T follicular helper cell (primary cell): Measurements from ENCODE around the gene APEH.
"Not testable (repeated sequence)": the region's sequence is repeated elsewhere in the genome, so short reads cannot be mapped to it uniquely, and the experiment has no call there.

Experiments used
- DNase-seq: peaks from one replicate; pipeline ENCODE4 v3.0.0-alpha.2; 2020; ENCODE audit warnings: low read depth

Gene APEH

GRCh38 chr3:49668861-49669260, 5.3 kb upstream of the APEH start:
- no peak for DNase-seq

- no peak for DNase-seq
These were observed 4.8 kb upstream of the APEH start for GRCh38 chr3:49669352-49669751.

- DNase-seq = no peak
These were observed 3.2 kb upstream of the APEH start for GRCh38 chr3:49670940-49671290.

GRCh38 chr3:49671291-49672288, 2.6 kb upstream of the APEH start:
- DNase-seq = peak; percentile 59

GRCh38 chr3:49673121-49673714, 933 bp upstream of the APEH start:
- DNase-seq = no peak

GRCh38 chr3:49674497-49674983, 389 bp downstream of the APEH start:
- DNase-seq = peak; percentile 11

- no peak for DNase-seq
These were observed 1.8 kb downstream of the APEH start for GRCh38 chr3:49675912-49676311.

GRCh38 chr3:49680493-49681231, 6.5 kb downstream of the APEH start:
- no peak for DNase-seq

- DNase-seq = no peak
These were observed 7.0 kb downstream of the APEH start for GRCh38 chr3:49681232-49681522.

GRCh38 chr3:49681543-49681942, 7.4 kb downstream of the APEH start:
- no peak for DNase-seq

GRCh38 chr3:49683162-49683561, 9.0 kb downstream of the APEH start:
- no peak for DNase-seq

GRCh38 chr3:49684453-49684852, 10.3 kb downstream of the APEH start:
- DNase-seq = not testable (repeated sequence)

- DNase-seq = not testable (repeated sequence)
These were observed 11.0 kb downstream of the APEH start for GRCh38 chr3:49685103-49685502.

- not testable (repeated sequence) for DNase-seq
These were observed 11.7 kb downstream of the APEH start for GRCh38 chr3:49685846-49686245.

GRCh38 chr3:49686346-49686745, 12.2 kb downstream of the APEH start:
- not testable (repeated sequence) for DNase-seq

- peak; percentile 23 for DNase-seq
These were observed 12.7 kb downstream of the APEH start for GRCh38 chr3:49686769-49687423.

- DNase-seq = not testable (repeated sequence)
These were observed 13.3 kb downstream of the APEH start for GRCh38 chr3:49687424-49687795.

- not testable (repeated sequence) for DNase-seq
These were observed 14.3 kb downstream of the APEH start for GRCh38 chr3:49688338-49689045.

- peak; percentile 88 for DNase-seq
These were observed 15.1 kb downstream of the APEH start, which contains the start of the genes MST1 and RNF123 for GRCh38 chr3:49689046-49689907. Gene MST1 (minus strand): TSS chr3:49689474. CDS start chr3:49688691, 783 bp downstream. Gene RNF123 (plus strand): TSS chr3:49689557. CDS start chr3:49691166, 1,609 bp downstream.
